HEK293T (cell line): ENCODE measurements around the gene LRP1B.

ENCODE experiments used
- BHLHE40 ChIP-seq: fragments of 450-650 bp; IDR thresholded peaks from 2 replicates; pipeline ENCODE4 v1.6.1; 2016; ENCODE audit warnings: mild to moderate bottlenecking, moderate library complexity, borderline replicate concordance
- FOXK2 ChIP-seq: fragments of 450-650 bp; IDR thresholded peaks from 2 replicates; pipeline ENCODE4 v1.6.1; 2016; ENCODE audit warnings: mild to moderate bottlenecking
- FOXM1 ChIP-seq: fragments of 450-650 bp; IDR thresholded peaks from 2 replicates; pipeline ENCODE4 v1.6.1; 2017; ENCODE audit warnings: mild to moderate bottlenecking, borderline replicate concordance
- LEF1 ChIP-seq: fragments of 450-650 bp; IDR thresholded peaks from 2 replicates; pipeline ENCODE4 v1.6.1; 2017; ENCODE audit warnings: mild to moderate bottlenecking, borderline replicate concordance
- SUZ12 ChIP-seq: fragments of 450-650 bp; IDR thresholded peaks from 2 replicates; pipeline ENCODE4 v1.6.1; 2016; ENCODE audit warnings: mild to moderate bottlenecking
- TARDBP ChIP-seq: fragments of 450-650 bp; IDR thresholded peaks from 2 replicates; pipeline ENCODE4 v1.6.1; 2016

- TF ChIP-seq FOXK2 (no peak), SUZ12 (no peak), BHLHE40 (no peak), LEF1 (no peak), TARDBP (no peak), FOXM1 (no peak)
Observed at GRCh38 chr2:140775411-140775810, 1355.4 kb downstream of the LRP1B start.
